T-helper 1 cell treated with Interleukin-12 subunit alpha and Interleukin-12 subunit beta and Interleukin-4 antibody, amounts not matched to agents 30 μg/mL and 1 μg/mL, for 36 hours (primary cell): ENCODE results near the gene DLEC1.
A peak's percentile ranks its signal among the peaks of the same experiment; 100 is the strongest.

Source experiments
- H3K27ac Mint-ChIP-seq: one replicate; pipeline ENCODE4 v1.8.0; 2021; ENCODE audit warnings: mild to moderate bottlenecking, mixed read lengths
- H3K27me3 Mint-ChIP-seq: one replicate; pipeline ENCODE4 v1.8.0; 2021; ENCODE audit warnings: low read depth, mixed read lengths
- H3K36me3 Mint-ChIP-seq: one replicate; pipeline ENCODE4 v1.8.0; 2021; ENCODE audit warnings: low read depth, mixed read lengths
- H3K4me1 Mint-ChIP-seq: one replicate; pipeline ENCODE4 v1.8.0; 2021; ENCODE audit warnings: low read depth, mixed read lengths
- H3K4me3 Mint-ChIP-seq: one replicate; pipeline ENCODE4 v1.8.0; 2021; ENCODE audit warnings: mild to moderate bottlenecking, moderate library complexity, mixed read lengths
- H3K9me3 Mint-ChIP-seq: one replicate; pipeline ENCODE4 v1.8.0; 2021; ENCODE audit warnings: mixed read lengths

The DLEC1 gene

DNA sequence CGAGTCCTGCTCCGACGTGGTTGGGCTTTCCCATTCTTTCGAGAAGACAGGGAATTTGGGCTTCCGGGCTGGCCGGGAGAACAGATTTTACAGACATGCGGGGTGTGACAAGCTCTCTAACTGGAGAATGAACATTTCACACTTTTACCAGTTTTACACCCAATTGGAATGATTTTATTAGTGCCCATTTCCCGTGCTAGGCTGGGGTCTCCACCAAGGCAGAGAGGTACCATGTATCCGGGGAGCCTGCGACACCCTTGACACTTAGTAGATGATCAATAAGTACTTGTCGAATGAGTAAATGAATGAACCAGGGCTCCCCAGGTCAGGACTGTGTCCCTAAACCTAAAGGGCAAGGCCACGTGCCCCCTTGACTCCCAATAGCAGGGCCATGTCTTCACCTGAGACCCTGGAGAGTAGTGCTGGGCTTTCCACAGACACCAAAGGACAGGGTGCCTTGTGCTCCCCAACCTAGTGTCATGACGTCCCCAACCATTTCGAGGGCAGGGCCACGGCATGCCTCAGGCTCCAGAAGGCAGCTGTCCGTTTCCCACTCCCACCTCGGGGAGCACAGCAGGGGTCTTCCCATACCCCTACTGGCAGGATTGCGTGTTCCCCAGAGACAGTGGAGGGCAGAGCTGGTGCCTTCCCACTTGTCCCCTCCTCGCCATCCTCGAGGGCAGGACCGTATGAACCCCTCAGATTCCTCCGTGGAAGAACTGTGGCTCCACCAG, 98.8 kb downstream of the DLEC1 start:
- peaks cover 45% of the 10 kb centered on the region for H3K36me3 Mint-ChIP-seq
- H3K4me3 Mint-ChIP-seq, result peak overlapping the region; percentile 93
- H3K9me3 Mint-ChIP-seq, result no peaks in the 10 kb centered on the region
- peak overlapping the region; percentile 98 for H3K27ac Mint-ChIP-seq
- no peaks in the 10 kb centered on the region for H3K27me3 Mint-ChIP-seq
- peaks cover 59% of the 10 kb centered on the region for H3K4me1 Mint-ChIP-seq

DNA sequence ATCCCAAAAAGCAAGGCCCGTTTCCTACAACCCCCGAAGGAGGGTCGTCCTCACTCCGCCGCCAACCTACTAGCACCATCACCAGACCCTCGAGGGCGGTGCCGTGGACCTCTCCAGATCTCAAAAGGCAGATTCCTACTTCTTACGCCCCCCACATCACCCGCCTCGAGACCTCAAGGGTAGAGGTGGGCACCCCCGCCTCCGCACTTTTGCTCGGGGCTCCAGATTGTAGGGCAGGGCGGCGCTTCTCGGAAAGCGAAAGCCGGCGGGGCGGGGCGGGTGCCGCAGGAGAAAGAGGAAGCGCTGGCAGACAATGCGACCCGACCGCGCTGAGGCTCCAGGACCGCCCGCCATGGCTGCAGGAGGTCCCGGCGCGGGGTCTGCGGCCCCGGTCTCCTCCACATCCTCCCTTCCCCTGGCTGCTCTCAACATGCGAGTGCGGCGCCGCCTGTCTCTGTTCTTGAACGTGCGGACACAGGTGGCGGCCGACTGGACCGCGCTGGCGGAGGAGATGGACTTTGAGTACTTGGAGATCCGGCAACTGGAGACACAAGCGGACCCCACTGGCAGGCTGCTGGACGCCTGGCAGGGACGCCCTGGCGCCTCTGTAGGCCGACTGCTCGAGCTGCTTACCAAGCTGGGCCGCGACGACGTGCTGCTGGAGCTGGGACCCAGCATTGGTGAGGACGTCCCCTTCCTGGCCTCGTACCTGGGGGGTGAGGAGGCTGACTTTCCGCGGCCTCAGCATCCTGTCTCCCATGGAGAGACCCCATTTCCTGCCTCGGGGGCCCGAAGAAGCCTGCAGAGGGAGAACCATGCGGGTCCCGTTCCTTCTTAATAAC, 99.6 kb downstream of the DLEC1 start, which contains the start of gene MYD88:
MYD88 (plus strand) TSS at position 313 of the 842 bp plus-strand sequence; CDS start at position 353, 40 bp downstream.
- H3K4me1 Mint-ChIP-seq, result peaks cover 57% of the 10 kb centered on the region
- peak within 1 kb of the TSS; percentile 93 for H3K4me3 Mint-ChIP-seq
- peaks cover 45% of the 10 kb centered on the region for H3K36me3 Mint-ChIP-seq

GRCh38 chr3:38139191-38139590, 100.2 kb downstream of the DLEC1 start:
- H3K4me3 Mint-ChIP-seq, result peak overlapping the region; percentile 93
- H3K36me3 Mint-ChIP-seq, result peaks cover 40% of the 10 kb centered on the region
- no peaks in the 10 kb centered on the region for H3K27me3 Mint-ChIP-seq
- H3K27ac Mint-ChIP-seq, result peak overlapping the region; percentile 98
- peaks cover 54% of the 10 kb centered on the region for H3K4me1 Mint-ChIP-seq
- H3K9me3 Mint-ChIP-seq, result no peaks in the 10 kb centered on the region

More for the DNA sequence above, 99.6 kb downstream of the DLEC1 start, which contains the start of gene MYD88:
- peak within 1 kb of the TSS; percentile 98 for H3K27ac Mint-ChIP-seq
- H3K27me3 Mint-ChIP-seq, result no peaks in the 10 kb centered on the region
- H3K9me3 Mint-ChIP-seq, result no peaks in the 10 kb centered on the region

DNA sequence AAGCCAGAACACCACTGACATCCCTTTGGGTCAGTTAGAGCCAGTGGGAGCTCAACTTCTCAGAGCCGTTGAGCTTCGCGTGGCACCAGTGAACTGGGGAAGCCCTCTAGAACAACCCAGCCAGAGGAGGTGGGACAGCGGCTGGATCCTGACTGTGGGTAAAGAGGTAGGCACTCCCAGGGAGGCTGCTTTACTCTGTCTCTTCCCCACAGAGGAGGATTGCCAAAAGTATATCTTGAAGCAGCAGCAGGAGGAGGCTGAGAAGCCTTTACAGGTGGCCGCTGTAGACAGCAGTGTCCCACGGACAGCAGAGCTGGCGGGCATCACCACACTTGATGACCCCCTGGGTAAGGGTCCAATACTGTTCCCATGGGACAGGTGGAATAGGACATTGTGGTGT, 100.6 kb downstream of the DLEC1 start:
- Mint-ChIP-seq H3K4me3 (peak overlapping the region; percentile 93), H3K4me1 (peaks cover 50% of the 10 kb centered on the region), H3K27ac (peak overlapping the region; percentile 98), H3K36me3 (peaks cover 37% of the 10 kb centered on the region), H3K9me3 (no peaks in the 10 kb centered on the region), H3K27me3 (no peaks in the 10 kb centered on the region)

- H3K27ac Mint-ChIP-seq, result no peak overlapping the region
- peaks cover 33% of the 10 kb centered on the region for H3K36me3 Mint-ChIP-seq
- peaks cover 7% of the 10 kb centered on the region for H3K9me3 Mint-ChIP-seq
- H3K4me3 Mint-ChIP-seq, result peak overlapping the region; percentile 93
- no peaks in the 10 kb centered on the region for H3K27me3 Mint-ChIP-seq
- H3K4me1 Mint-ChIP-seq, result peaks cover 44% of the 10 kb centered on the region
Observed at GRCh38 chr3:38140326-38141172, 101.5 kb downstream of the DLEC1 start.

DNA sequence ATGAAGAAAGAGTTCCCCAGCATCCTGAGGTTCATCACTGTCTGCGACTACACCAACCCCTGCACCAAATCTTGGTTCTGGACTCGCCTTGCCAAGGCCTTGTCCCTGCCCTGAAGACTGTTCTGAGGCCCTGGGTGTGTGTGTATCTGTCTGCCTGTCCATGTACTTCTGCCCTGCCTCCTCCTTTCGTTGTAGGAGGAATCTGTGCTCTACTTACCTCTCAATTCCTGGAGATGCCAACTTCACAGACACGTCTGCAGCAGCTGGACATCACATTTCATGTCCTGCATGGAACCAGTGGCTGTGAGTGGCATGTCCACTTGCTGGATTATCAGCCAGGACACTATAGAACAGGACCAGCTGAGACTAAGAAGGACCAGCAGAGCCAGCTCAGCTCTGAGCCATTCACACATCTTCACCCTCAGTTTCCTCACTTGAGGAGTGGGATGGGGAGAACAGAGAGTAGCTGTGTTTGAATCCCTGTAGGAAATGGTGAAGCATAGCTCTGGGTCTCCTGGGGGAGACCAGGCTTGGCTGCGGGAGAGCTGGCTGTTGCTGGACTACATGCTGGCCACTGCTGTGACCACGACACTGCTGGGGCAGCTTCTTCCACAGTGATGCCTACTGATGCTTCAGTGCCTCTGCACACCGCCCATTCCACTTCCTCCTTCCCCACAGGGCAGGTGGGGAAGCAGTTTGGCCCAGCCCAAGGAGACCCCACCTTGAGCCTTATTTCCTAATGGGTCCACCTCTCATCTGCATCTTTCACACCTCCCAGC, 102.4 kb downstream of the DLEC1 start:
- Mint-ChIP-seq H3K4me1 (peaks cover 36% of the 10 kb centered on the region), H3K27me3 (peaks cover 3% of the 10 kb centered on the region), H3K9me3 (peaks cover 12% of the 10 kb centered on the region), H3K36me3 (peaks cover 29% of the 10 kb centered on the region), H3K27ac (no peak overlapping the region), H3K4me3 (no peak overlapping the region)

DNA sequence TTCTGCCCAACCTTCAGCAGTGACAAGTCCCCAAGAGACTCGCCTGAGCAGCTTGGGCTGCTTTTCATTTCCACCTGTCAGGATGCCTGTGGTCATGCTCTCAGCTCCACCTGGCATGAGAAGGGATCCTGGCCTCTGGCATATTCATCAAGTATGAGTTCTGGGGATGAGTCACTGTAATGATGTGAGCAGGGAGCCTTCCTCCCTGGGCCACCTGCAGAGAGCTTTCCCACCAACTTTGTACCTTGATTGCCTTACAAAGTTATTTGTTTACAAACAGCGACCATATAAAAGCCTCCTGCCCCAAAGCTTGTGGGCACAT, 102.9 kb downstream of the DLEC1 start:
- H3K4me1 Mint-ChIP-seq, result peaks cover 36% of the 10 kb centered on the region

DNA sequence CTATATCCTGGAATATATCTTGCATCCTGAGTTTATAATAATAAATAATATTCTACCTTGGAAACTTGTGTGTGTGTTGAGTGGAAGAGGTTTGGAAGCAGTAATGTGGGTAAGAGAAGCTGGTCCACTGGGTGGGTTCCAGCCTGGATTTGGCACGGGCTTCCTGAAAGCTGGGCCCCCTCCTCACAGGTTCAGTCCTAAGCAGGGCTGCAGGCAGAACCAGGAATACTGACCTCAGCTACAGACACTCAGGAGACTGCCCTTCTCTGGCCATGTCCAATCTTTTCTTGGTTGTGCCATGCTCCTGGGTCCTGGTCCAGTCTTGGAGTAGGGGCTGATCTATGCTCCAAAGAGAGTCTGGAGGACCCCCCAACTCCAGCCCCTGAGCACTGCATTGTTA, 104.0 kb downstream of the DLEC1 start:
- H3K4me3 Mint-ChIP-seq, result no peak overlapping the region
- peaks cover 30% of the 10 kb centered on the region for H3K4me1 Mint-ChIP-seq
- H3K27me3 Mint-ChIP-seq, result peaks cover 4% of the 10 kb centered on the region
- no peak overlapping the region for H3K27ac Mint-ChIP-seq
- peaks cover 27% of the 10 kb centered on the region for H3K9me3 Mint-ChIP-seq
- peaks cover 32% of the 10 kb centered on the region for H3K36me3 Mint-ChIP-seq

More for the DNA sequence above, 102.9 kb downstream of the DLEC1 start:
- H3K36me3 Mint-ChIP-seq, result peaks cover 34% of the 10 kb centered on the region
- peaks cover 4% of the 10 kb centered on the region for H3K27me3 Mint-ChIP-seq
- H3K9me3 Mint-ChIP-seq, result peaks cover 18% of the 10 kb centered on the region
- no peak overlapping the region for H3K4me3 Mint-ChIP-seq
- H3K27ac Mint-ChIP-seq, result no peak overlapping the region

GRCh38 chr3:38143511-38143910, 104.5 kb downstream of the DLEC1 start:
- H3K4me3 Mint-ChIP-seq, result no peak overlapping the region
- peaks cover 4% of the 10 kb centered on the region for H3K27me3 Mint-ChIP-seq
- H3K9me3 Mint-ChIP-seq, result peaks cover 27% of the 10 kb centered on the region
- peaks cover 26% of the 10 kb centered on the region for H3K4me1 Mint-ChIP-seq
- peaks cover 32% of the 10 kb centered on the region for H3K36me3 Mint-ChIP-seq
- no peak overlapping the region for H3K27ac Mint-ChIP-seq

- H3K9me3 Mint-ChIP-seq, result peaks cover 27% of the 10 kb centered on the region
- H3K27ac Mint-ChIP-seq, result no peak overlapping the region
- H3K4me1 Mint-ChIP-seq, result peaks cover 20% of the 10 kb centered on the region
- peaks cover 4% of the 10 kb centered on the region for H3K27me3 Mint-ChIP-seq
- peaks cover 19% of the 10 kb centered on the region for H3K36me3 Mint-ChIP-seq
- no peak overlapping the region for H3K4me3 Mint-ChIP-seq
Observed at GRCh38 chr3:38146504-38146903, 107.5 kb downstream of the DLEC1 start.

DNA sequence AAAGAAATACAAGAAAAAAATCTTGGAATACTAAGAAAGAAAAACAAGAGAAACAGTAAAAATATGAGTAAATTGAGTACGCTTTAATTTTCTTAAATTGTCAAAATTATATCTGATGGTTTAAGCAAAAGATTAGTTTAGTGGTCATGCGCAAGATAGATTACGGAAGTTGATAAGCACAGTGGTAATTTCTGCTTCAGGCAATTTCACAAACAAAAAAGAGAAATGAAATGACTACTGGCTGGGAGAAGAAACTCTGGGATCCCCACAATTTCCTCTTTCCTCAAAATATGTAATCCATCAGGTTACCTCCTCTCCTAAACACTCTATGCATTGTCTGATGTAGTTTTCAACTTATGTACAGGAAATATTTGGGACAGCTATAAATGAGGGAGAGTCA, 108.4 kb downstream of the DLEC1 start:
- Mint-ChIP-seq H3K36me3 (peaks cover 10% of the 10 kb centered on the region), H3K27me3 (peaks cover 4% of the 10 kb centered on the region), H3K27ac (no peak overlapping the region), H3K4me1 (peaks cover 19% of the 10 kb centered on the region), H3K4me3 (no peak overlapping the region), H3K9me3 (peaks cover 27% of the 10 kb centered on the region)

DNA sequence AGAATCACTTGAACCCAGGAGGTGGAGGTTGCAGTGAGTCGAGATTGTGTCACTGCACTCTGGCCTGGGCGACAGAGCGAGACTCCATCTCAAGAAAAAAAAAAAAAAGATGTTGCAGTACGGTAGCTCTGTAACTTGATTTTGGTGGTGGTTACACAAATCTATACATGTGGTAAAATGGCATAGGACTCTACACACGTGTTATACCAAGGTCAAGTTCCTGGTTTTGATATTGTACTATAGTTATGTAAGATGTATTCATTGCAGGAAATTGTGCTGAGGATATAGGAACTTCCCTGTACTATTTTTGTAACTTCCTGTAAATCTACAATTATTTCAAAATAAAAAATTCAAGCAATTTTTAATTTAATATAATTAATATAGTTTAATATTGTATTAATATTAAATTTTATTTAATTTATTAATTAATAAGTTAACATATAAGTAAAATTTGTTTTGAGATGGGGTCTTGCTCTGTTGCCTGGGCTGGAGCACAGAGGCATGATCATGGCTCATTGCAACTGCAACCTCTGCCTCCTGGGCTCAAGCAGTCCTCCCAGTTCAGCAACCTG, 109.4 kb downstream of the DLEC1 start:
- Mint-ChIP-seq H3K9me3 (peaks cover 27% of the 10 kb centered on the region), H3K4me3 (no peak overlapping the region), H3K4me1 (peaks cover 23% of the 10 kb centered on the region), H3K27me3 (peaks cover 4% of the 10 kb centered on the region), H3K27ac (no peak overlapping the region), H3K36me3 (peaks cover 8% of the 10 kb centered on the region)

GRCh38 chr3:38149708-38150107, 110.7 kb downstream of the DLEC1 start:
- Mint-ChIP-seq H3K4me1 (peaks cover 30% of the 10 kb centered on the region), H3K9me3 (peaks cover 27% of the 10 kb centered on the region), H3K27me3 (peaks cover 4% of the 10 kb centered on the region), H3K36me3 (peaks cover 8% of the 10 kb centered on the region), H3K4me3 (no peak overlapping the region), H3K27ac (peak overlapping the region; percentile 41)
